HEK293 (cell line): Measurements from ENCODE around the gene PGBD5.

Experiments used
- BCL11B ChIP-seq: fragments of 450-650 bp; formaldehyde crosslinking; IDR thresholded peaks from 2 replicates; pipeline ENCODE4 v1.5.1; 2016; ENCODE audit warnings: low read depth, missing biosample characterization, missing genetic modification characterization
- GLI4 ChIP-seq: fragments of 450-650 bp; formaldehyde crosslinking; IDR thresholded peaks from 2 replicates; pipeline ENCODE4 v1.5.1; 2016; ENCODE audit warnings: missing biosample characterization, missing genetic modification characterization
- GLIS1 ChIP-seq: fragments of 450-650 bp; formaldehyde crosslinking; IDR thresholded peaks from 2 replicates; pipeline ENCODE4 v1.5.1; 2016; ENCODE audit warnings: missing biosample characterization, missing genetic modification characterization
- KLF9 ChIP-seq: fragments of 450-650 bp; formaldehyde crosslinking; IDR thresholded peaks from 2 replicates; pipeline ENCODE4 v1.5.1; 2016; ENCODE audit warnings: missing biosample characterization, missing genetic modification characterization, low read depth
- PRDM4 ChIP-seq: fragments of 450-650 bp; formaldehyde crosslinking; IDR thresholded peaks from 2 replicates; pipeline ENCODE4 v1.5.1; 2017; ENCODE audit warnings: missing biosample characterization, missing genetic modification characterization
- TSHZ1 ChIP-seq: fragments of 450-650 bp; formaldehyde crosslinking; IDR thresholded peaks from 2 replicates; pipeline ENCODE4 v1.5.1; 2016; ENCODE audit warnings: missing biosample characterization, missing genetic modification characterization, borderline replicate concordance
- ZBTB8A ChIP-seq: fragments of 450-650 bp; formaldehyde crosslinking; IDR thresholded peaks from 2 replicates; pipeline ENCODE4 v1.5.1; 2016; ENCODE audit warnings: missing biosample characterization, missing genetic modification characterization
- ZEB2 ChIP-seq: fragments of 450-650 bp; formaldehyde crosslinking; IDR thresholded peaks from 2 replicates; pipeline ENCODE4 v1.5.1; 2016; ENCODE audit warnings: missing biosample characterization, missing genetic modification characterization
- TF ChIP-seq, protein P1 (sequence below): fragments of 450-650 bp; formaldehyde crosslinking; IDR thresholded peaks from 2 replicates; pipeline ENCODE4 v1.5.1; 2016; ENCODE audit warnings: missing biosample characterization, missing genetic modification characterization

- TF ChIP-seq TSHZ1 (tag by site-specific recombination) (no peak), GLIS1 (tag by site-specific recombination) (no peak), GLI4 (tag by site-specific recombination) (no peak), ZBTB8A (tag by site-specific recombination) (no peak), ZEB2 (tag by site-specific recombination) (no peak), BCL11B (tag by site-specific recombination) (no peak), PRDM4 (tag by site-specific recombination) (no peak), KLF9 (tag by site-specific recombination) (no peak)
- TF ChIP-seq, protein P1, sequence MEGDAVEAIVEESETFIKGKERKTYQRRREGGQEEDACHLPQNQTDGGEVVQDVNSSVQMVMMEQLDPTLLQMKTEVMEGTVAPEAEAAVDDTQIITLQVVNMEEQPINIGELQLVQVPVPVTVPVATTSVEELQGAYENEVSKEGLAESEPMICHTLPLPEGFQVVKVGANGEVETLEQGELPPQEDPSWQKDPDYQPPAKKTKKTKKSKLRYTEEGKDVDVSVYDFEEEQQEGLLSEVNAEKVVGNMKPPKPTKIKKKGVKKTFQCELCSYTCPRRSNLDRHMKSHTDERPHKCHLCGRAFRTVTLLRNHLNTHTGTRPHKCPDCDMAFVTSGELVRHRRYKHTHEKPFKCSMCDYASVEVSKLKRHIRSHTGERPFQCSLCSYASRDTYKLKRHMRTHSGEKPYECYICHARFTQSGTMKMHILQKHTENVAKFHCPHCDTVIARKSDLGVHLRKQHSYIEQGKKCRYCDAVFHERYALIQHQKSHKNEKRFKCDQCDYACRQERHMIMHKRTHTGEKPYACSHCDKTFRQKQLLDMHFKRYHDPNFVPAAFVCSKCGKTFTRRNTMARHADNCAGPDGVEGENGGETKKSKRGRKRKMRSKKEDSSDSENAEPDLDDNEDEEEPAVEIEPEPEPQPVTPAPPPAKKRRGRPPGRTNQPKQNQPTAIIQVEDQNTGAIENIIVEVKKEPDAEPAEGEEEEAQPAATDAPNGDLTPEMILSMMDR (tag by site-specific recombination) = no peak
Observed at GRCh38 chr1:230387876-230388275, 38.3 kb downstream of the PGBD5 start.
